ENCODE results near the gene LAMC3.

Gene LAMC3

GRCh38 chr9:130987738-130988399 is 21.1 kb upstream of the LAMC3 start:
- DNase-seq: no peak
- Histone ChIP-seq H3K4me3 (ENCODE audit: low read depth, low read length) (no peak overlapping the region), H3K27ac (no peak overlapping the region), H3K27me3 (replicated peaks) (peaks cover 86% of the 10 kb centered on the region), H3K36me3 (replicated peaks) (no peaks in the 10 kb centered on the region)
- TF ChIP-seq CTCF (IDR thresholded peaks at IDR 0.05; ENCODE audit: low read depth, low read length, missing control alignments): no peak
- in situ Hi-C loops (cut with HindIII; ENCODE audit: low pct_ligation_motif_present, low sequenced_read_pairs): no loop called here

GRCh38 chr9:130988400-130988747 is 20.6 kb upstream of the LAMC3 start:
- no peaks in the 10 kb centered on the region for H3K36me3 ChIP-seq (replicated peaks)
- DNase-seq: no peak
- no peak for TF ChIP-seq CTCF (IDR thresholded peaks at IDR 0.05; ENCODE audit: low read depth, low read length, missing control alignments)
- in situ Hi-C loops (cut with HindIII; ENCODE audit: low pct_ligation_motif_present, low sequenced_read_pairs): no loop called here
- no peak overlapping the region for H3K4me3 ChIP-seq (ENCODE audit: low read depth, low read length)
- H3K27ac ChIP-seq: no peak overlapping the region
- H3K27me3 ChIP-seq (replicated peaks): peaks cover 83% of the 10 kb centered on the region

GRCh38 chr9:130988905-130989304 is 20.1 kb upstream of the LAMC3 start:
- no peak for DNase-seq
- in situ Hi-C loops (cut with HindIII; ENCODE audit: low pct_ligation_motif_present, low sequenced_read_pairs): no loop called here
- Histone ChIP-seq H3K4me3 (ENCODE audit: low read depth, low read length) (no peak overlapping the region), H3K27ac (no peak overlapping the region), H3K27me3 (replicated peaks) (peaks cover 82% of the 10 kb centered on the region), H3K36me3 (replicated peaks) (no peaks in the 10 kb centered on the region)
- no peak for TF ChIP-seq CTCF (IDR thresholded peaks at IDR 0.05; ENCODE audit: low read depth, low read length, missing control alignments)

- Histone ChIP-seq H3K27me3 (replicated peaks) (peaks cover 80% of the 10 kb centered on the region), H3K27ac (peak overlapping the region; percentile 4), H3K36me3 (replicated peaks) (no peaks in the 10 kb centered on the region), H3K4me3 (ENCODE audit: low read depth, low read length) (no peak overlapping the region)
- DNase-seq: no peak
- TF ChIP-seq CTCF (IDR thresholded peaks at IDR 0.05; ENCODE audit: low read depth, low read length, missing control alignments): no peak
- in situ Hi-C loops (cut with HindIII; ENCODE audit: low pct_ligation_motif_present, low sequenced_read_pairs): no loop called here
Measured at GRCh38 chr9:130989391-130989790, 19.6 kb upstream of the LAMC3 start.

GRCh38 chr9:130989891-130990290 is 19.1 kb upstream of the LAMC3 start:
- no peaks in the 10 kb centered on the region for H3K36me3 ChIP-seq (replicated peaks)
- TF ChIP-seq CTCF (IDR thresholded peaks at IDR 0.05; ENCODE audit: low read depth, low read length, missing control alignments): no peak
- H3K27me3 ChIP-seq (replicated peaks): peaks cover 78% of the 10 kb centered on the region
- DNase-seq: no peak
- peak overlapping the region; percentile 4 for H3K27ac ChIP-seq
- H3K4me3 ChIP-seq (ENCODE audit: low read depth, low read length): no peak overlapping the region
- in situ Hi-C loops (cut with HindIII; ENCODE audit: low pct_ligation_motif_present, low sequenced_read_pairs): no loop called here

Measured in brain microvascular endothelial cell (primary cell).